ENCODE results near the gene GGN. TPM values are rescaled to one million over a fixed set of nuclear protein-coding genes. Genes with fewer than 3 reads are reported as not detected.
A peak's percentile ranks its signal among the peaks of the same experiment; 100 is the strongest.

Gene GGN
- total and polyA plus RNA-seq, 2 of the 13 experiments (the other 11 are each of a cell fraction or from before 2014, with no cell fraction given), result not detected

DNA sequence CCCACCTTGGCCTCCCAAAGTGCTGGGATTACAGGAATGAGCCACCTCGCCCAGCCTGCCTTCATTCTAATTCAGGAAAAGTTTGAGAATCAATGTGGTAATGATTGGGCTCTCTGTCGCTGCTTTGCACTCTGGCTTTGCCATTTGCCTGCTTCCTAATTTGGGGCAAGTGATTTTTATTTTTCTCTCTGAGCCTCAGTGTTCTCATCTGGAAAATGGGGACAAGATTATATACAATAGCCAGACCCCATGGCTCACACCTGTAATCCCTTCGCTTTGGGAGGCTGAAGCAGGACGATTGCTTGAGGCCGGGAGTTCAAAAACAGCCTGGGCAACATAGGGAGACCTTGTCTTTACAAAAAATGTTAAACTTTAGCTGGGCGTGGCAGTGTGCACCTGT, 49.5 kb upstream of the GGN start:
- DNase-seq (ENCODE audit: low spot score) (no peak), ATAC-seq (no peak), FAIRE-seq (no peak)
- in situ Hi-C loops (cut with HindIII; ENCODE audit: extremely low pct_ligation_motif_present, low pct_unique_long_range_greater_than_20kb) (no loop called here), intact Hi-C loops (cut with micrococcal nuclease; ENCODE audit: unreplicated experiment) (no loop called here)
- POLR2A ChIA-PET, result no interaction called here
- H3K27me3 ChIP-seq (ENCODE audit: control insufficient read depth in 1 of 2, insufficient read depth in 2 of 2, low read length in 2 of 2), result peaks cover 0 to 2% of the 10 kb centered on the region in 2 experiments; a peak in 2 of 5 replicates
- H3K27ac ChIP-seq (ENCODE audit: extremely low read length, insufficient read depth, low read length), result no peak overlapping the region
- no peak overlapping the region for H3K9ac ChIP-seq (ENCODE audit: insufficient read depth, low read depth, low read length)
- H3K36me3 ChIP-seq (replicated peaks in 1 of 2; ENCODE audit: control insufficient read depth in 1 of 2, insufficient read depth in 2 of 2, low read length in 2 of 2), result no peaks in the 10 kb centered on the region
- no peak overlapping the region for H3K4me2 ChIP-seq (ENCODE audit: low read depth, low read length)
- no TSS peak for BruUV-seq (replicated peaks)
- no peaks in the 10 kb centered on the region for H3K9me3 ChIP-seq (ENCODE audit: low read length)
- no peaks in the 10 kb centered on the region for H3K79me2 ChIP-seq (ENCODE audit: insufficient read depth, low read length)
- 17% methylated on average over 6 of the region's 6 CpGs for WGBS (ENCODE audit: low lambda C conversion rate)
- peaks cover 5% of the 10 kb centered on the region; the same call in 1 of the 2 replicates for H3K4me1 ChIP-seq (ENCODE audit: insufficient read depth, low read length)
- H2AFZ ChIP-seq (ENCODE audit: low read length), result no peak overlapping the region
- CTCF ChIA-PET (ENCODE audit: low intra/inter-chr PET ratio, low total read pairs), result no interaction called here
- H3K4me3 ChIP-seq (replicated peaks in 1 of 3; ENCODE audit: insufficient read depth in 1 of 3, low read depth in 2 of 3, low read length in 3 of 3), result no peak overlapping the region
- no peaks in the 10 kb centered on the region for H4K20me1 ChIP-seq (ENCODE audit: insufficient read depth, low read length)
- TF ChIP-seq, protein P1, sequence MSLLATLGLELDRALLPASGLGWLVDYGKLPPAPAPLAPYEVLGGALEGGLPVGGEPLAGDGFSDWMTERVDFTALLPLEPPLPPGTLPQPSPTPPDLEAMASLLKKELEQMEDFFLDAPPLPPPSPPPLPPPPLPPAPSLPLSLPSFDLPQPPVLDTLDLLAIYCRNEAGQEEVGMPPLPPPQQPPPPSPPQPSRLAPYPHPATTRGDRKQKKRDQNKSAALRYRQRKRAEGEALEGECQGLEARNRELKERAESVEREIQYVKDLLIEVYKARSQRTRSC (CRISPR knock-in tag; IDR thresholded peaks at IDR 0.05; ENCODE audit: low read depth), result no peak
- TF ChIP-seq ZNF629 (CRISPR knock-in tag; conservative IDR thresholded peaks at IDR 0.05), result peak; percentile 74

DNA sequence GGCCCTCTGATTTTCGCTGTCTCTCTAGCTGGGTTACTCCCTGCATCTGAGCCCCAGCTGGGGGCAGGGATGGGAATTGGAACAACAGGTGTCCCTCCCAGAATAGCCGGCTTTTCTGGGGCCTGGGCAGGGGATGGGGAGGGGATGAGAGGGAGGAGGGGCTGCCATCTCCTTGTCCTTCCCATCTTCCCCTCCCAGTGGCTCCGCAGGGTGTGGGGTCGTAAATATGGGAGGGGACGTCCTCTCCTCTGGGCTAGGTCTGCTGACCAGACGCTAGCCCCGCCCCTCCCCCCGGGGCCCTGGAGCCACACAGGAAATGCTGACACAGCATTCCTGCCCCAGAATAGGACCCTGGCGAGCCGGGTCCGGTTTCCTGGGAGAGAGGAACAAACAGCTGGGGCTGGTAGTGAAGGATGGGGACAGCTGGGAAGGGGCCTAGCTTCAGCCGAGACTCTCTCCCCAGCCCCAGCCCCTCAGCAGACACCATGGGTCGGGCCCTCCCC, 46.8 kb upstream of the GGN start:
- no peak for DNase-seq (ENCODE audit: low spot score)
- FAIRE-seq, result no peak
- CTCF ChIA-PET (ENCODE audit: low intra/inter-chr PET ratio, low total read pairs), result no interaction called here
- Histone ChIP-seq H3K9ac (ENCODE audit: insufficient read depth, low read depth, low read length) (no peak overlapping the region), H4K20me1 (ENCODE audit: insufficient read depth, low read length) (no peaks in the 10 kb centered on the region), H3K36me3 (replicated peaks in 1 of 2; ENCODE audit: control insufficient read depth in 1 of 2, insufficient read depth in 2 of 2, low read length in 2 of 2) (no peaks in the 10 kb centered on the region), H2AFZ (ENCODE audit: low read length) (no peak overlapping the region), H3K4me2 (ENCODE audit: low read depth, low read length) (no peak overlapping the region), H3K27me3 (ENCODE audit: control insufficient read depth in 1 of 2, insufficient read depth in 2 of 2, low read length in 2 of 2) (peaks cover 0 to 3% of the 10 kb centered on the region in 2 experiments; a peak in 2 of 5 replicates), H3K79me2 (ENCODE audit: insufficient read depth, low read length) (no peaks in the 10 kb centered on the region), H3K27ac (ENCODE audit: extremely low read length, insufficient read depth, low read length) (no peak overlapping the region), H3K9me3 (ENCODE audit: low read length) (no peaks in the 10 kb centered on the region), H3K4me3 (replicated peaks in 1 of 3; ENCODE audit: insufficient read depth in 1 of 3, low read depth in 2 of 3, low read length in 3 of 3) (no peak overlapping the region), H3K4me1 (ENCODE audit: insufficient read depth, low read length) (no peaks in the 10 kb centered on the region)
- POLR2A ChIA-PET, result no interaction called here
- in situ Hi-C loops (cut with HindIII; ENCODE audit: extremely low pct_ligation_motif_present, low pct_unique_long_range_greater_than_20kb) (no loop called here), intact Hi-C loops (cut with micrococcal nuclease; ENCODE audit: unreplicated experiment) (no loop called here)
- ATAC-seq, result no peak
- no TSS peak for BruUV-seq (replicated peaks)
- 24% methylated on average over 6 of the region's 13 CpGs for WGBS (ENCODE audit: low lambda C conversion rate)
- no peak for TF ChIP-seq MTA1 (CRISPR knock-in tag; IDR thresholded peaks at IDR 0.05; ENCODE audit: borderline replicate concordance)
- TF ChIP-seq, protein P2, sequence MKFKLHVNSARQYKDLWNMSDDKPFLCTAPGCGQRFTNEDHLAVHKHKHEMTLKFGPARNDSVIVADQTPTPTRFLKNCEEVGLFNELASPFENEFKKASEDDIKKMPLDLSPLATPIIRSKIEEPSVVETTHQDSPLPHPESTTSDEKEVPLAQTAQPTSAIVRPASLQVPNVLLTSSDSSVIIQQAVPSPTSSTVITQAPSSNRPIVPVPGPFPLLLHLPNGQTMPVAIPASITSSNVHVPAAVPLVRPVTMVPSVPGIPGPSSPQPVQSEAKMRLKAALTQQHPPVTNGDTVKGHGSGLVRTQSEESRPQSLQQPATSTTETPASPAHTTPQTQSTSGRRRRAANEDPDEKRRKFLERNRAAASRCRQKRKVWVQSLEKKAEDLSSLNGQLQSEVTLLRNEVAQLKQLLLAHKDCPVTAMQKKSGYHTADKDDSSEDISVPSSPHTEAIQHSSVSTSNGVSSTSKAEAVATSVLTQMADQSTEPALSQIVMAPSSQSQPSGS (CRISPR knock-in tag; IDR thresholded peaks at IDR 0.05), result no peak
- TF ChIP-seq, protein P3, sequence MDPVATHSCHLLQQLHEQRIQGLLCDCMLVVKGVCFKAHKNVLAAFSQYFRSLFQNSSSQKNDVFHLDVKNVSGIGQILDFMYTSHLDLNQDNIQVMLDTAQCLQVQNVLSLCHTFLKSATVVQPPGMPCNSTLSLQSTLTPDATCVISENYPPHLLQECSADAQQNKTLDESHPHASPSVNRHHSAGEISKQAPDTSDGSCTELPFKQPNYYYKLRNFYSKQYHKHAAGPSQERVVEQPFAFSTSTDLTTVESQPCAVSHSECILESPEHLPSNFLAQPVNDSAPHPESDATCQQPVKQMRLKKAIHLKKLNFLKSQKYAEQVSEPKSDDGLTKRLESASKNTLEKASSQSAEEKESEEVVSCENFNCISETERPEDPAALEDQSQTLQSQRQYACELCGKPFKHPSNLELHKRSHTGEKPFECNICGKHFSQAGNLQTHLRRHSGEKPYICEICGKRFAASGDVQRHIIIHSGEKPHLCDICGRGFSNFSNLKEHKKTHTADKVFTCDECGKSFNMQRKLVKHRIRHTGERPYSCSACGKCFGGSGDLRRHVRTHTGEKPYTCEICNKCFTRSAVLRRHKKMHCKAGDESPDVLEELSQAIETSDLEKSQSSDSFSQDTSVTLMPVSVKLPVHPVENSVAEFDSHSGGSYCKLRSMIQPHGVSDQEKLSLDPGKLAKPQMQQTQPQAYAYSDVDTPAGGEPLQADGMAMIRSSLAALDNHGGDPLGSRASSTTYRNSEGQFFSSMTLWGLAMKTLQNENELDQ (CRISPR knock-in tag; IDR thresholded peaks at IDR 0.05; ENCODE audit: borderline replicate concordance), result no peak
- TF ChIP-seq, protein P4, sequence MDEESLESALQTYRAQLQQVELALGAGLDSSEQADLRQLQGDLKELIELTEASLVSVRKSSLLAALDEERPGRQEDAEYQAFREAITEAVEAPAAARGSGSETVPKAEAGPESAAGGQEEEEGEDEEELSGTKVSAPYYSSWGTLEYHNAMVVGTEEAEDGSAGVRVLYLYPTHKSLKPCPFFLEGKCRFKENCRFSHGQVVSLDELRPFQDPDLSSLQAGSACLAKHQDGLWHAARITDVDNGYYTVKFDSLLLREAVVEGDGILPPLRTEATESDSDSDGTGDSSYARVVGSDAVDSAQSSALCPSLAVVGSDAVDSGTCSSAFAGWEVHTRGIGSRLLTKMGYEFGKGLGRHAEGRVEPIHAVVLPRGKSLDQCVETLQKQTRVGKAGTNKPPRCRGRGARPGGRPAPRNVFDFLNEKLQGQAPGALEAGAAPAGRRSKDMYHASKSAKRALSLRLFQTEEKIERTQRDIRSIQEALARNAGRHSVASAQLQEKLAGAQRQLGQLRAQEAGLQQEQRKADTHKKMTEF (CRISPR knock-in tag; IDR thresholded peaks at IDR 0.05), result no peak
- TF ChIP-seq ZNF883 (CRISPR knock-in tag; IDR thresholded peaks at IDR 0.05; ENCODE audit: not compliant biosample characterization), result no peak
- TF ChIP-seq MAFF (IDR thresholded peaks at IDR 0.05; ENCODE audit: low read depth, low read length), result peak; percentile 98
- TF ChIP-seq, protein P5, sequence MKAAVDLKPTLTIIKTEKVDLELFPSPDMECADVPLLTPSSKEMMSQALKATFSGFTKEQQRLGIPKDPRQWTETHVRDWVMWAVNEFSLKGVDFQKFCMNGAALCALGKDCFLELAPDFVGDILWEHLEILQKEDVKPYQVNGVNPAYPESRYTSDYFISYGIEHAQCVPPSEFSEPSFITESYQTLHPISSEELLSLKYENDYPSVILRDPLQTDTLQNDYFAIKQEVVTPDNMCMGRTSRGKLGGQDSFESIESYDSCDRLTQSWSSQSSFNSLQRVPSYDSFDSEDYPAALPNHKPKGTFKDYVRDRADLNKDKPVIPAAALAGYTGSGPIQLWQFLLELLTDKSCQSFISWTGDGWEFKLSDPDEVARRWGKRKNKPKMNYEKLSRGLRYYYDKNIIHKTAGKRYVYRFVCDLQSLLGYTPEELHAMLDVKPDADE (CRISPR knock-in tag; IDR thresholded peaks at IDR 0.05), result no peak
- no peak for TF ChIP-seq ZFP90 (CRISPR knock-in tag; IDR thresholded peaks at IDR 0.05; ENCODE audit: borderline replicate concordance)
- no peak for TF ChIP-seq ZNF749 (CRISPR knock-in tag; IDR thresholded peaks at IDR 0.05; ENCODE audit: borderline replicate concordance)
